PC-9 (cell line): ENCODE measurements around the gene POLD1.

ENCODE experiments used
- EZH2 ChIP-seq: fragments of 200-600 bp; sonication (generic); IDR thresholded peaks from 2 replicates; pipeline ENCODE4 v1.8.0; 2017; ENCODE audit warnings: antibody characterized with exemption, low read depth
- TF ChIP-seq, protein P1 (sequence below): fragments of 200-600 bp; sonication (generic); conservative IDR thresholded peaks from 2 replicates; pipeline ENCODE4 v1.6.1; 2017; ENCODE audit warnings: mixed run types, antibody characterized with exemption, mild to moderate bottlenecking, moderate library complexity

DNA sequence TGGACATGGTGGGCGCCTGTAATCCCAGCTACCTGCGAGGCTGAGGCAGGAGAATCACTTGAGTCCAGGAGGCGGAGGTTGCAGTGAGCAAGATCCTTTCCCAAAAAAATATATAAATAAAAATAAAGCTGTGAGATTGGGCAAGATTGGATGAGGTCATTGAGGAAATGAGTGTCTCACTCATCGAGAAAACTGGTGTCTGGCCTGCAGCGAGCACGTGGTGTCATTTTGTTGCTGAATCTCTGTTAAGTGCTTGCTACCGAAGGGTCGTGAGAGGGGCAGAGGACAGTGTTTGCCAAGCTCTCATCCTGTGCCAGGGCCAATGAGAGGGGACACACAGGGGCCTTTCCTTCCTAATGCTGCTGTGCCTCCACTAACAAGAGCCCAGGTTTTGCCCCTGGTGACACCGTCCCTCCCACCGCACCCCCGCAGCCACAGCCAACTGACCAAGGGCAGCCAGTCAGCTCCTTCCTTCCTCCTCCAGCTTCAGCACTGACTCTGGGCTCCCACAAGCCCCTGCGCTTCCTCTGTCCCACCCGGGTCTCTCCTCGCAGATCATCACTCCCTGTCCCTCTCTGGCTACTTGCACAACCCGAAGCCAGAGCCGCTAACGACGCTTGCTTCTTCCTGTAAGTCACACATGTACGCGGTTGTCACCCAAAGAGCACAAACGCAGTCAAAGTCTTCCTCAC lies 3.2 kb downstream of the POLD1 start:
- TF ChIP-seq, protein P1, sequence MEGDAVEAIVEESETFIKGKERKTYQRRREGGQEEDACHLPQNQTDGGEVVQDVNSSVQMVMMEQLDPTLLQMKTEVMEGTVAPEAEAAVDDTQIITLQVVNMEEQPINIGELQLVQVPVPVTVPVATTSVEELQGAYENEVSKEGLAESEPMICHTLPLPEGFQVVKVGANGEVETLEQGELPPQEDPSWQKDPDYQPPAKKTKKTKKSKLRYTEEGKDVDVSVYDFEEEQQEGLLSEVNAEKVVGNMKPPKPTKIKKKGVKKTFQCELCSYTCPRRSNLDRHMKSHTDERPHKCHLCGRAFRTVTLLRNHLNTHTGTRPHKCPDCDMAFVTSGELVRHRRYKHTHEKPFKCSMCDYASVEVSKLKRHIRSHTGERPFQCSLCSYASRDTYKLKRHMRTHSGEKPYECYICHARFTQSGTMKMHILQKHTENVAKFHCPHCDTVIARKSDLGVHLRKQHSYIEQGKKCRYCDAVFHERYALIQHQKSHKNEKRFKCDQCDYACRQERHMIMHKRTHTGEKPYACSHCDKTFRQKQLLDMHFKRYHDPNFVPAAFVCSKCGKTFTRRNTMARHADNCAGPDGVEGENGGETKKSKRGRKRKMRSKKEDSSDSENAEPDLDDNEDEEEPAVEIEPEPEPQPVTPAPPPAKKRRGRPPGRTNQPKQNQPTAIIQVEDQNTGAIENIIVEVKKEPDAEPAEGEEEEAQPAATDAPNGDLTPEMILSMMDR: no peak
- no peak for TF ChIP-seq EZH2
